A549 (cell line): ENCODE measurements around the gene KCNV2.

ENCODE experiments used
- EP300 ChIP-seq, 2 experiments: fragments of >200 bp; sonication (Bioruptor Twin); formaldehyde crosslinking; IDR thresholded peaks; 2 replicates in 1 of 2; 3 replicates in 1 of 2; pipeline ENCODE4 v1.6.1; 2016 to 2017
- SMC3 ChIP-seq: fragments of >200 bp; sonication (Bioruptor Twin); formaldehyde crosslinking; IDR thresholded peaks from 3 replicates; pipeline ENCODE4 v1.6.1; 2018; ENCODE audit warnings: inconsistent platforms
- TF ChIP-seq, protein P1 (sequence below): fragments of >200 bp; sonication (Bioruptor Twin); formaldehyde crosslinking; IDR thresholded peaks from 3 replicates; pipeline ENCODE4 v1.5.1; 2016

DNA sequence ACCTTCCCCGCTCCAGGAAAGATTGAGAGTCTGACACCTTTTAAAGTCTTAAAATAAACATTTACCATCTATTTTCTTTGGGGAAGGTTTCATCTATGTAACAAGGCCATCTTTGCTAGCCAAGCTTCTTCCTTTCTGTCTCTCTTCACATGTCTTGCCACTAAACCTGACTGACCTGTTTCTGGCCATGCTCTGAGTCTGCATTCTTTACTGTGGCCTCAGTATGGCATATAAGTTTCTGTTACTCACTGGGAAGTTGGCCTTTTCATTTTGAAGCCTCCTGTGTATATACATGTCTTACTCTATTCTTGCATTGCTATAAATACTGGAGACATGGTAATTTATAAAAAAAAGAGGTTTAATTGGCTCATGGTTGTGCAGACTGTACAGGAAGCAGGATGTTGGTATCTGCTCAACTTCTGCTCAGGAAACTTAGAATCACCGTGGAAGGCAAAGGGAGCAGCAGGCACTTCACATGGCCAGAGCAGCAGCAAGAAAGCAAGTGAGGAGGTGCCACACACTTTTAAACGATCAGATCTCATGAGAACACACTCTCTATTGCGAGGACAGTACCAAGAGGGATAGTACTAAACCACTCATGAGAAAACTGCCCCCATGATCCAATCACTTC, 48.1 kb downstream of the KCNV2 start:
- no peak for TF ChIP-seq EP300 (IDR thresholded peaks at IDR 0.05)
- no peak for TF ChIP-seq SMC3
- TF ChIP-seq, protein P1, sequence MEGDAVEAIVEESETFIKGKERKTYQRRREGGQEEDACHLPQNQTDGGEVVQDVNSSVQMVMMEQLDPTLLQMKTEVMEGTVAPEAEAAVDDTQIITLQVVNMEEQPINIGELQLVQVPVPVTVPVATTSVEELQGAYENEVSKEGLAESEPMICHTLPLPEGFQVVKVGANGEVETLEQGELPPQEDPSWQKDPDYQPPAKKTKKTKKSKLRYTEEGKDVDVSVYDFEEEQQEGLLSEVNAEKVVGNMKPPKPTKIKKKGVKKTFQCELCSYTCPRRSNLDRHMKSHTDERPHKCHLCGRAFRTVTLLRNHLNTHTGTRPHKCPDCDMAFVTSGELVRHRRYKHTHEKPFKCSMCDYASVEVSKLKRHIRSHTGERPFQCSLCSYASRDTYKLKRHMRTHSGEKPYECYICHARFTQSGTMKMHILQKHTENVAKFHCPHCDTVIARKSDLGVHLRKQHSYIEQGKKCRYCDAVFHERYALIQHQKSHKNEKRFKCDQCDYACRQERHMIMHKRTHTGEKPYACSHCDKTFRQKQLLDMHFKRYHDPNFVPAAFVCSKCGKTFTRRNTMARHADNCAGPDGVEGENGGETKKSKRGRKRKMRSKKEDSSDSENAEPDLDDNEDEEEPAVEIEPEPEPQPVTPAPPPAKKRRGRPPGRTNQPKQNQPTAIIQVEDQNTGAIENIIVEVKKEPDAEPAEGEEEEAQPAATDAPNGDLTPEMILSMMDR = no peak
